Natural killer cell (primary cell): ENCODE data around the gene PITPNC1. TPM values are rescaled to one million over a fixed set of nuclear protein-coding genes. Genes with fewer than 3 reads are reported as not detected.

ENCODE experiments used
- ATAC-seq, 3 donors: fragments of 150-1000 bp in 2 of 3; fragments of 200-7000 bp in 1 of 3; cut with Tn5 transposase; 1 replicate in 1 of 3; 2 replicates in 2 of 3; pipeline ENCODE4 v1.10.0; 2021; ENCODE audit warnings: mild to moderate bottlenecking in 2 of 3, moderate library complexity in 2 of 3
- DNase-seq, 2 donors: peaks; one replicate each; pipeline versions ENCODE4 v3.0.0 to v3.0.0-alpha.2; 2013 to 2021; ENCODE audit warnings: mixed read lengths in 1 of 2
- H3K27ac ChIP-seq: one replicate; pipeline ENCODE4 v1.5.1; 2013; ENCODE audit warnings: mild to moderate bottlenecking, low read length
- H3K27me3 ChIP-seq: one replicate; pipeline ENCODE4 v1.6.1; 2013; ENCODE audit warnings: low read length; ENCODE audit not compliant: control insufficient read depth, insufficient read depth
- H3K36me3 ChIP-seq: one replicate; pipeline ENCODE4 v1.6.1; 2013; ENCODE audit warnings: low read length; ENCODE audit not compliant: control insufficient read depth, insufficient read depth
- H3K4me1 ChIP-seq: one replicate; pipeline ENCODE4 v1.6.1; 2013; ENCODE audit warnings: low read length; ENCODE audit not compliant: control insufficient read depth, insufficient read depth
- H3K4me3 ChIP-seq: one replicate; pipeline ENCODE4 v1.5.1; 2013; ENCODE audit warnings: low read length
- H3K9me3 ChIP-seq: one replicate; pipeline ENCODE4 v1.6.1; 2013; ENCODE audit warnings: low read length; ENCODE audit not compliant: control insufficient read depth, insufficient read depth
- H3K27ac Mint-ChIP-seq, 2 donors: one replicate each; pipeline ENCODE4 v1.8.0; 2022; ENCODE audit warnings: mild to moderate bottlenecking in 2 of 2, mixed read lengths in 2 of 2, moderate library complexity in 1 of 2
- H3K27me3 Mint-ChIP-seq, 2 donors: one replicate each; pipeline ENCODE4 v1.8.0; 2022; ENCODE audit warnings: low read depth in 2 of 2, mixed read lengths in 2 of 2
- H3K36me3 Mint-ChIP-seq: one replicate; pipeline ENCODE4 v1.8.0; 2022; ENCODE audit warnings: mixed read lengths
- H3K4me1 Mint-ChIP-seq, 2 donors: one replicate each; pipeline ENCODE4 v1.8.0; 2022; ENCODE audit warnings: mixed read lengths in 2 of 2
- H3K4me3 Mint-ChIP-seq: one replicate; pipeline ENCODE4 v1.8.0; 2022; ENCODE audit warnings: mild to moderate bottlenecking, moderate library complexity, mixed read lengths
- H3K9me3 Mint-ChIP-seq, 2 donors: one replicate each; pipeline ENCODE4 v1.8.0; 2022; ENCODE audit warnings: mixed read lengths in 2 of 2
- CTCF ChIP-seq: fragments of 200-600 bp; IDR thresholded peaks from one replicate; pipeline ENCODE4 v1.8.0; 2022; ENCODE audit warnings: antibody characterized with exemption
- WGBS: methylation state at CpG from one replicate; pipeline ENCODE4 v1.1.7; 2013; ENCODE audit warnings: missing lambda C conversion rate; ENCODE audit not compliant: insufficient coverage; 5-methylcytosine and 5-hydroxymethylcytosine counted together
- intact Hi-C: fragments of 100-400 bp; cut with micrococcal nuclease; formaldehyde crosslinking; loops from one replicate; pipeline ENCODE4 v1.14.2; 2022
- total RNA-seq, 4 donors: library from RNA; stranded (reverse); fragments of 120-200 nt in 1 of 4; gene quantifications; one replicate each; pipeline versions ENCODE4 v1.2.3 to v1.2.4, GENCODE V29; 2013 to 2022

The PITPNC1 gene
- total RNA-seq, 3 donors from 2014 or later (not counting 1 experiment from before 2014, with no cell fraction given): 150 to 185 (median 169) TPM

- WGBS: 98% methylated on average over 4 of the region's 4 CpGs
- H3K27me3 Mint-ChIP-seq: no peaks in the 10 kb centered on the region
Measured at GRCh38 chr17:67657596-67657995, 280.5 kb downstream of the PITPNC1 start.

GRCh38 chr17:67658265-67658664 lies 281.2 kb downstream of the PITPNC1 start:
- Mint-ChIP-seq H3K27ac (peak overlapping the region; percentile 87 to 89), H3K9me3 (no peaks in the 10 kb centered on the region), H3K4me1 (peaks cover 46 to 67% of the 10 kb centered on the region in 2 donors), H3K27me3 (no peaks in the 10 kb centered on the region), H3K36me3 (peaks cover 6% of the 10 kb centered on the region), H3K4me3 (no peak overlapping the region)
- no peak for TF ChIP-seq CTCF
- Histone ChIP-seq H3K4me1 (peaks cover 24% of the 10 kb centered on the region), H3K36me3 (peaks cover 7% of the 10 kb centered on the region), H3K9me3 (no peaks in the 10 kb centered on the region), H3K27me3 (no peaks in the 10 kb centered on the region), H3K4me3 (no peak overlapping the region), H3K27ac (no peak overlapping the region)
- ATAC-seq (no peak), DNase-seq (no peak)
- intact Hi-C loops: no loop called here
- 97% methylated on average over 4 of the region's 4 CpGs for WGBS

More at GRCh38 chr17:67657596-67657995, 280.5 kb downstream of the PITPNC1 start:
- H3K9me3 ChIP-seq: no peaks in the 10 kb centered on the region
- no peak overlapping the region for H3K4me3 Mint-ChIP-seq
- no peak for DNase-seq
- peaks cover 46 to 72% of the 10 kb centered on the region in 2 donors for H3K4me1 Mint-ChIP-seq
- H3K27me3 ChIP-seq: no peaks in the 10 kb centered on the region
- H3K36me3 ChIP-seq: peaks cover 8% of the 10 kb centered on the region
- H3K27ac Mint-ChIP-seq: peak overlapping the region; percentile 87 to 89
- no peak overlapping the region for H3K27ac ChIP-seq
- H3K4me3 ChIP-seq: no peak overlapping the region
- H3K4me1 ChIP-seq: peaks cover 24% of the 10 kb centered on the region
- intact Hi-C loops: no loop called here
- ATAC-seq: no peak
- no peak for TF ChIP-seq CTCF
- H3K9me3 Mint-ChIP-seq: no peaks in the 10 kb centered on the region
- peaks cover 6% of the 10 kb centered on the region for H3K36me3 Mint-ChIP-seq

- peaks cover 43 to 59% of the 10 kb centered on the region in 2 donors for H3K4me1 Mint-ChIP-seq
- 89% methylated on average over 1 of the region's 1 CpG for WGBS
Measured at GRCh38 chr17:67659028-67659427, 281.9 kb downstream of the PITPNC1 start.

More at GRCh38 chr17:67659028-67659427, 281.9 kb downstream of the PITPNC1 start:
- Histone ChIP-seq H3K36me3 (peaks cover 2% of the 10 kb centered on the region), H3K27me3 (no peaks in the 10 kb centered on the region), H3K9me3 (no peaks in the 10 kb centered on the region), H3K27ac (peak overlapping the region; percentile 23), H3K4me3 (no peak overlapping the region), H3K4me1 (peaks cover 24% of the 10 kb centered on the region)
- Mint-ChIP-seq H3K27me3 (no peaks in the 10 kb centered on the region), H3K9me3 (no peaks in the 10 kb centered on the region), H3K27ac (peak overlapping the region; percentile 87 to 89), H3K4me3 (peak overlapping the region; percentile 72), H3K36me3 (peaks cover 6% of the 10 kb centered on the region)
- TF ChIP-seq CTCF: no peak
- ATAC-seq (peak in 2 of 3 donors; percentile 7 to 23), DNase-seq (peak in 1 of 2 donors; percentile 25)
- intact Hi-C loops: no loop called here
